GM23248 (cell line): ENCODE measurements around the gene MEI4. TPM values are rescaled to one million over a fixed set of nuclear protein-coding genes. Genes with fewer than 3 reads are reported as not detected.
"Not testable (repeated sequence)": the region's sequence is repeated elsewhere in the genome, so short reads cannot be mapped to it uniquely, and the experiment has no call there.

Experiments used
- DNase-seq: peaks from one replicate; pipeline ENCODE4 v3.0.0-alpha.2; 2015
- H2AFZ ChIP-seq: fragments of 200-600 bp; sonication (generic); 2 replicates; pipeline ENCODE4 v1.6.1; 2016; ENCODE audit warnings: antibody characterized with exemption
- H3F3A ChIP-seq: fragments of 200-600 bp; sonication (generic); 2 replicates; pipeline ENCODE4 v1.6.1; 2016; ENCODE audit warnings: mild to moderate bottlenecking, antibody characterized with exemption, mixed run types; ENCODE audit not compliant: insufficient read depth
- H3K27ac ChIP-seq: fragments of 200-600 bp; sonication (generic); 2 replicates; pipeline ENCODE4 v1.5.1; 2016; ENCODE audit warnings: mild to moderate bottlenecking
- H3K27me3 ChIP-seq: fragments of 200-600 bp; sonication (generic); replicated peaks from 2 replicates; pipeline ENCODE4 v1.6.1; 2016; ENCODE audit warnings: mild to moderate bottlenecking; ENCODE audit not compliant: insufficient read depth
- H3K36me3 ChIP-seq: fragments of 200-600 bp; sonication (generic); 2 replicates; pipeline ENCODE4 v1.6.1; 2016; ENCODE audit warnings: low read depth, mild to moderate bottlenecking
- H3K4me1 ChIP-seq: fragments of 200-600 bp; sonication (generic); 2 replicates; pipeline ENCODE4 v1.6.1; 2016; ENCODE audit warnings: mild to moderate bottlenecking; ENCODE audit not compliant: insufficient read depth
- H3K4me2 ChIP-seq: fragments of 200-600 bp; sonication (generic); one replicate; pipeline ENCODE4 v1.6.1; 2016; ENCODE audit warnings: mild to moderate bottlenecking; ENCODE audit not compliant: unreplicated experiment
- H3K4me3 ChIP-seq: fragments of 200-600 bp; sonication (generic); 2 replicates; pipeline ENCODE4 v1.5.1; 2016; ENCODE audit warnings: mild to moderate bottlenecking
- H3K79me2 ChIP-seq: fragments of 200-600 bp; sonication (generic); 2 replicates; pipeline ENCODE4 v1.6.1; 2016; ENCODE audit warnings: mild to moderate bottlenecking; ENCODE audit not compliant: insufficient read depth
- H3K9ac ChIP-seq: fragments of 200-600 bp; sonication (generic); 2 replicates; pipeline ENCODE4 v1.6.1; 2016; ENCODE audit warnings: mild to moderate bottlenecking
- H3K9me2 ChIP-seq: fragments of 200-600 bp; sonication (generic); 2 replicates; pipeline ENCODE4 v1.6.1; 2016; ENCODE audit warnings: mixed run types, mild to moderate bottlenecking, moderate library complexity; ENCODE audit not compliant: insufficient read depth
- H3K9me3 ChIP-seq: fragments of 200-600 bp; sonication (generic); one replicate; pipeline ENCODE4 v1.6.1; 2017; ENCODE audit warnings: low read depth
- H4K20me1 ChIP-seq: fragments of 200-600 bp; sonication (generic); 2 replicates; pipeline ENCODE4 v1.6.0; 2016; ENCODE audit not compliant: insufficient read depth
- EZH2 ChIP-seq: fragments of 200-600 bp; sonication (generic); IDR thresholded peaks from 2 replicates; pipeline ENCODE4 v1.6.1; 2018; ENCODE audit warnings: antibody characterized with exemption, mild to moderate bottlenecking; ENCODE audit not compliant: insufficient read depth, poor library complexity, severe bottlenecking
- EZH2phosphoT487 ChIP-seq: fragments of 200-600 bp; sonication (generic); IDR thresholded peaks from 2 replicates; pipeline ENCODE4 v1.6.1; 2018; ENCODE audit warnings: antibody characterized with exemption, moderate library complexity, mild to moderate bottlenecking, low read depth; ENCODE audit not compliant: insufficient read depth
- WGBS, 2 experiments: methylation state at CpG; one replicate each; pipeline ENCODE4 v1.1.6; 2015 to 2017; ENCODE audit warnings: low lambda C conversion rate in 2 of 2, low coverage in 1 of 2; ENCODE audit errors: missing lambda C conversion rate in 2 of 2; 5-methylcytosine and 5-hydroxymethylcytosine counted together
- in situ Hi-C: fragments of 300-500 bp; cut with MboI; formaldehyde crosslinking; loops from 2 replicates; pipeline ENCODE4 v1.15.0; 2020
- polyA plus RNA-seq: library from polyadenylated mRNA; unstranded; fragments of >200 nt; fragmentation: Nextera tagmentation; extraction: Ambion mirVana; gene quantifications from 2 replicates; pipeline ENCODE4 v1.2.1, GENCODE V29; 2016
- total RNA-seq: library from RNA; depleted of rRNA; stranded (reverse); fragments of >200 nt; shearing (Covaris generic); gene quantifications from 2 replicates; pipeline ENCODE4 v1.2.3, GENCODE V29; 2014

Gene MEI4
- total and polyA plus RNA-seq, 2 experiments from 2014 or later = 0.04 TPM; not detected in 1

DNA sequence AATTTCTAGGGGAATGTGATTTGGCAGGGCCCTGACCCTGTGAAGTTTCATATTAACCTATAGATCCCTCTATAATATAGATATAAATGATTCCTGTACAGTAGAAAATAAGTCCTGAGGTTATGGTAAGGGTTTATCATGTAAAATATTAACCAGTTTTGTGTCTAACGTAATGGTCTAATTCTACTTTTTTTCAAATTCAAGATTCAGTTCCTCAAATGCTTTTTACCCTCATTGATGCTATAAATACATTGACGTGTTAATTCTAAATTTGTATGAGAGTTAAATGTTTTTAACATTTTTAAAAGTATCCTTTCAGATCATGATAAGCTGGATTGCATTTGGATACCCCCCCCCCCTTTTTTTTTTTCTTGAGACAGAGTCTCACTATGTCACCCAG, 169.4 kb downstream of the MEI4 start:
- Histone ChIP-seq H3K9ac (no peak overlapping the region), H2AFZ (no peak overlapping the region), H3K4me3 (no peak overlapping the region), H4K20me1 (no peaks in the 10 kb centered on the region), H3K27me3 (no peaks in the 10 kb centered on the region), H3K4me1 (no peaks in the 10 kb centered on the region), H3K4me2 (no peak overlapping the region), H3K9me2 (no peaks in the 10 kb centered on the region), H3K27ac (no peak overlapping the region), H3F3A (no peaks in the 10 kb centered on the region), H3K79me2 (no peaks in the 10 kb centered on the region), H3K36me3 (no peaks in the 10 kb centered on the region), H3K9me3 (peaks cover 10% of the 10 kb centered on the region)
- 21 to 28% methylated on average over 2 of the region's 2 CpGs for WGBS, 2 experiments
- DNase-seq = no peak
- no peak for TF ChIP-seq EZH2phosphoT487
- no peak for TF ChIP-seq EZH2
- in situ Hi-C loops = no loop called here

- Histone ChIP-seq H3K9me3 (peaks cover 8% of the 10 kb centered on the region), H3F3A (no peaks in the 10 kb centered on the region), H4K20me1 (no peaks in the 10 kb centered on the region), H3K4me1 (no peaks in the 10 kb centered on the region), H3K27me3 (no peaks in the 10 kb centered on the region), H3K9ac (no peak overlapping the region), H3K4me3 (no peak overlapping the region), H3K27ac (no peak overlapping the region), H3K79me2 (no peaks in the 10 kb centered on the region), H2AFZ (no peak overlapping the region), H3K36me3 (no peaks in the 10 kb centered on the region), H3K4me2 (no peak overlapping the region), H3K9me2 (no peaks in the 10 kb centered on the region)
- in situ Hi-C loops = no loop called here
- WGBS, 2 experiments = 13 to 14% methylated on average over 2 of the region's 2 CpGs
- TF ChIP-seq EZH2 (no peak), EZH2phosphoT487 (no peak)
- DNase-seq = no peak
These were observed 172.4 kb downstream of the MEI4 start for GRCh38 chr6:77825204-77825603.

- Histone ChIP-seq H3K79me2 (no peaks in the 10 kb centered on the region), H3K4me2 (no peak overlapping the region), H3K9ac (no peak overlapping the region), H2AFZ (no peak overlapping the region), H3K4me3 (no peak overlapping the region), H3K4me1 (no peaks in the 10 kb centered on the region), H3K36me3 (no peaks in the 10 kb centered on the region), H3K9me2 (no peaks in the 10 kb centered on the region), H3K27me3 (no peaks in the 10 kb centered on the region), H3K27ac (no peak overlapping the region), H3K9me3 (no peaks in the 10 kb centered on the region), H3F3A (no peaks in the 10 kb centered on the region), H4K20me1 (no peaks in the 10 kb centered on the region)
- no peak for DNase-seq
- TF ChIP-seq EZH2phosphoT487 = no peak
- no peak for TF ChIP-seq EZH2
- in situ Hi-C loops = no loop called here
These were observed 176.9 kb downstream of the MEI4 start for GRCh38 chr6:77829736-77830135.

DNA sequence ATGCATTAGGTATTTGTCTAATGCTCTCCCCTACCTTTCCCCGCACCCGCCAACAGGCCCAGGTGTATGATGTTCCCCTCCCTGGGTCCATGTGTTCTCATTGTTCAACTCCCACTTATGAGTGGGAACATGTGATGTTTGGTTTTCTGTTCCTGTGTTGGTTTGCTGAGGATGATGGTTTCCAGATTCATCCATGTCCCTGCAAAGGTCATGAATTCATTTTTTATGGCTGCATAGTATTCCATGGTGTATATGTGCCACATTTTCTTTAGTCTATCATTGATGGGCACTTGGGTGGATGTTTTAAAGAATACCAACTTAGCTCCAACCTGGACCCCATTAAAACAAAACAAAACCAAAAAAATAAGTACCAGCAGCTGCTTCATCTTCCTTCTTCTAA, 180.9 kb downstream of the MEI4 start:
- H3K36me3 ChIP-seq, H3K4me1 ChIP-seq, H2AFZ ChIP-seq, H3K9me2 ChIP-seq, H3K4me2 ChIP-seq, H3K4me3 ChIP-seq, H3K9ac ChIP-seq, H3F3A ChIP-seq, H4K20me1 ChIP-seq, H3K79me2 ChIP-seq, DNase-seq, H3K27me3 ChIP-seq, H3K27ac ChIP-seq, H3K9me3 ChIP-seq, in situ Hi-C loops: not testable (repeated sequence)
- 49 to 50% methylated on average over 2 of the region's 2 CpGs for WGBS, 2 experiments

DNA sequence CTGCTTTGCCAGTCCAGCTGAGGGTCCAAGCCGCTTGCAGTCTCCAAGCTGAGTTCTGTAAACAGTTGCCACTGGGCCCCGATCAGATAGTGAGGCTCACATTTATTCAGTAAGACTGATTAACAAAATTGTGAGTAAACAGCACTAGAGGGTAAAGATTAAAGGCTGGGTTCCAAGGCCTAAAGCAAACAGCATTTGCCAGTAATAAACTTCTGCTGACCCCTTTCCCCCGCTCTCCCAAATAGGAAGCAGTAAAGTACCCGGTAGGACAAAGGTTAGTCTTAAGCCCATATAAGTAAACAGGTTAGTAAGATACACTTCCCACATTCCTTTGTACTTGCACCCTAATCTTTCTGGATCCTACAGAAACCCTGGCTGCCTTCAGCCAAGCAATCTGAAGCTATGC, 181.8 kb downstream of the MEI4 start:
- H3K9ac ChIP-seq = no peak overlapping the region
- H3F3A ChIP-seq = no peaks in the 10 kb centered on the region
- no peaks in the 10 kb centered on the region for H4K20me1 ChIP-seq
- H3K9me2 ChIP-seq = no peaks in the 10 kb centered on the region
- DNase-seq = no peak
- TF ChIP-seq EZH2phosphoT487 (no peak), EZH2 (no peak)
- no peaks in the 10 kb centered on the region for H3K36me3 ChIP-seq
- H3K4me2 ChIP-seq = no peak overlapping the region
- H3K4me3 ChIP-seq = no peak overlapping the region
- no peaks in the 10 kb centered on the region for H3K79me2 ChIP-seq
- H3K9me3 ChIP-seq = no peaks in the 10 kb centered on the region
- H3K27ac ChIP-seq = no peak overlapping the region
- 22 to 25% methylated on average over 4 of the region's 4 CpGs for WGBS, 2 experiments
- in situ Hi-C loops = no loop called here
- no peaks in the 10 kb centered on the region for H3K27me3 ChIP-seq
- no peaks in the 10 kb centered on the region for H3K4me1 ChIP-seq
- H2AFZ ChIP-seq = no peak overlapping the region
